ENCODE data around the gene MPHOSPH10.
"Not testable (repeated sequence)": the region's sequence is repeated elsewhere in the genome, so short reads cannot be mapped to it uniquely, and the experiment has no call there.

The MPHOSPH10 gene

GRCh38 chr2:71130152-71130904 is at the start of gene MPHOSPH10, which contains the start of gene MCEE:
MPHOSPH10 (plus strand) TSS chr2:71130634; CDS start chr2:71130666, 32 bp downstream.
MCEE (minus strand) TSS chr2:71130229; CDS start chr2:71130219, 10 bp downstream.
- DNase-seq (ENCODE audit: low spot score), result peak; percentile 90

- no peak for DNase-seq (ENCODE audit: low spot score)
Measured at GRCh38 chr2:71082402-71083252, 47.8 kb upstream of the MPHOSPH10 start.

GRCh38 chr2:71083297-71083696 is 47.1 kb upstream of the MPHOSPH10 start:
- DNase-seq (ENCODE audit: low spot score), result not testable (repeated sequence)

GRCh38 chr2:71083752-71084312 is 46.6 kb upstream of the MPHOSPH10 start:
- not testable (repeated sequence) for DNase-seq (ENCODE audit: low spot score)

- DNase-seq (ENCODE audit: low spot score), result not testable (repeated sequence)
Measured at GRCh38 chr2:71085325-71086003, 45.0 kb upstream of the MPHOSPH10 start.

- not testable (repeated sequence) for DNase-seq (ENCODE audit: low spot score)
Measured at GRCh38 chr2:71089475-71089874, 41.0 kb upstream of the MPHOSPH10 start.

GRCh38 chr2:71091808-71092207 is 38.6 kb upstream of the MPHOSPH10 start:
- not testable (repeated sequence) for DNase-seq (ENCODE audit: low spot score)

- DNase-seq (ENCODE audit: low spot score), result not testable (repeated sequence)
Measured at GRCh38 chr2:71092491-71093260, 37.8 kb upstream of the MPHOSPH10 start.

GRCh38 chr2:71100195-71100964 is 30.1 kb upstream of the MPHOSPH10 start:
- peak; percentile 72 for DNase-seq (ENCODE audit: low spot score)

- no peak for DNase-seq (ENCODE audit: low spot score)
Measured at GRCh38 chr2:71101656-71102055, 28.8 kb upstream of the MPHOSPH10 start.

- DNase-seq (ENCODE audit: low spot score), result no peak
Measured at GRCh38 chr2:71102981-71103681, 27.3 kb upstream of the MPHOSPH10 start.

- no peak for DNase-seq (ENCODE audit: low spot score)
Measured at GRCh38 chr2:71103809-71104208, 26.6 kb upstream of the MPHOSPH10 start.

- DNase-seq (ENCODE audit: low spot score), result not testable (repeated sequence)
Measured at GRCh38 chr2:71106463-71106862, 24.0 kb upstream of the MPHOSPH10 start.

GRCh38 chr2:71108091-71108490 is 22.3 kb upstream of the MPHOSPH10 start:
- DNase-seq (ENCODE audit: low spot score), result no peak

GRCh38 chr2:71113843-71114242 is 16.6 kb upstream of the MPHOSPH10 start:
- no peak for DNase-seq (ENCODE audit: low spot score)

- DNase-seq (ENCODE audit: low spot score), result no peak
Measured at GRCh38 chr2:71117063-71117462, 13.4 kb upstream of the MPHOSPH10 start.

GRCh38 chr2:71120195-71120594 is 10.2 kb upstream of the MPHOSPH10 start:
- DNase-seq (ENCODE audit: low spot score), result no peak

- no peak for DNase-seq (ENCODE audit: low spot score)
Measured at GRCh38 chr2:71121479-71121878, 9.0 kb upstream of the MPHOSPH10 start.

GRCh38 chr2:71122387-71123298 is 7.8 kb upstream of the MPHOSPH10 start:
- no peak for DNase-seq (ENCODE audit: low spot score)
